GOT3 (cell line): ENCODE measurements around the gene ASPG.

ENCODE experiments used
- DNase-seq: peaks from one replicate; lab custom pipeline; 2025; ENCODE audit warnings: mixed read lengths; lab: John Stamatoyannopoulos, UW

ASPG gene

GRCh38 chr14:104085032-104085888 lies at the start of gene ASPG:
TSS of gene ASPG (plus strand) at chr14:104085700. CDS start at chr14:104085771, 71 bp downstream.
- DNase-seq = no peak

DNA sequence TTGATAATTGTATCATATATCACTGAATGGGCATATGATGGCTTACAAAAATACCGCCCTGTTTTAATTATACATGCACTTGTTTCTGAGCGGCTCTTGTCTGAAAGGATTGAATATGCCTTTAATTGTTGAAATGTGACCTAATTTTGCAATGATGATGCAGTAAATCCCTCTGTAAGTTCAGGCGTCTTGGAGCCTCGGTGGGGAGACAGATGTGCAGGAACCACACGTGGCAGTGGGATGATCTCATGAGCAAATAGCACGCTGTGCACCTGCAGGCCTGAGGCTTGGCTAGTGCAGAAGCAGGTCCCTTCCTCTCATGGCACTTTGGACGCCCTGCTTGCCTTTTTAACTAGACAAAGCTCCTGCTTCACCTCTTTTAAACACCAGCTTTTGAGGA lies 49.3 kb upstream of the ASPG start:
- DNase-seq = no peak

DNA sequence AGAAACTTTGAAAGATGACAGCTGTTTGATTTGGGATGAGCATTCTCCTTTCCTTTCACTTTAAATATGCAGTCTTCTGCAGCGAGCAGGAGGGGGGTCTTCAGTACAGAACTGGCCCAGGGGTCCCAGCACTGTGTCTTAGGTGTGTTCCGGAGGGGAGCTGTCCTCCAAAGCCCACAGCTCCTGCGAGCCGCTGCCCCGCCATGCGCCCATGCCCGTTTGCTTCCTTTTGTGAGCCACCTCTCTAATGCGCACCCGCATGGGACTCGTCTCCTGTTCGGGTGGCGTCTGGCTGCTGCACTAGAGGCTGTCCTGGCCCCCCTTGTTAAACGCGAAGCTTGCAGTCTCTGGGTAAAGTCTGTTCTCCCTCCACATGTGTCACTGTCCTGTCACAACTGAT lies 48.4 kb upstream of the ASPG start:
- no peak for DNase-seq

- no peak for DNase-seq
Observed at GRCh38 chr14:104037903-104038302, 47.6 kb upstream of the ASPG start.

DNA sequence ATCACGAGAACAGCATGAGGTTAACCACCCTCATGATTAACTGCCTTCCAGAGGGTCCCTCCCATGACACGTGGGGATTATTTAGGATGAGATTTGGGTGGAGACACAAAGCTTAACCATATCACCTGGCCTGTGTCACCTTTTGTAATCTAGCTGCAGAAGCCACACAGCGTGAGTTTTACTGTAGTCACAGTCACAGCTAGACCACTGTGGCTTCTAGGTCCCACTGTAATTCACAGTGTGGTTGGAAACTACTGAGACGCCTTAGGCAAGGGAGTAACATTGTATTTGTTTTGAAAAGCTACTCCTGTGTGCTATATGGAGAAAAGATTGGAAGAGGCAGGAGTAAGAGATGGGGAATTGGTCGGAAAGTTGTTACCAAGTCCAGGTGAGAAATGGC lies 46.3 kb upstream of the ASPG start:
- no peak for DNase-seq

- no peak for DNase-seq
Observed at GRCh38 chr14:104040539-104040938, 45.0 kb upstream of the ASPG start.

- no peak for DNase-seq
Observed at GRCh38 chr14:104041430-104042104, 43.9 kb upstream of the ASPG start.

DNA sequence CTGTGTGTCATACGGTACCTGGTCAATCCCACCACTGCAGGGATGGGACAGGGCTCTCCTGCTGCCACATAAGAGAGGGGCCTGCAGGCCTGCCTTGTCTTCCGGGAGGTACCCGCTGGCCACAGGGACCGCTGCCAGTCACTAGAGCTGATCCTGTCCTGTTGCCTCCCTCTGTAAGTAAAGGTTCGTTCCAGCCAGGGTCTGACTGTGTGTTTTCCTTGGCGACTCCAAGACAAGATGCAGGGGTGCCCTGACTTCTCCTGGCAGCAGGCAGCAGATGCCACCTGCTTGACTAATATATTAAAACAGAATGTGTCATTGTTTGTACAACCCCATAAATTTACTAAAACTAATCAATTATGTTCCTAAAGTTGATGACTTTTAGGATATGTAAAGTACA lies 41.5 kb upstream of the ASPG start:
- DNase-seq = no peak

GRCh38 chr14:104047761-104048160 lies 37.7 kb upstream of the ASPG start:
- DNase-seq = no peak

DNA sequence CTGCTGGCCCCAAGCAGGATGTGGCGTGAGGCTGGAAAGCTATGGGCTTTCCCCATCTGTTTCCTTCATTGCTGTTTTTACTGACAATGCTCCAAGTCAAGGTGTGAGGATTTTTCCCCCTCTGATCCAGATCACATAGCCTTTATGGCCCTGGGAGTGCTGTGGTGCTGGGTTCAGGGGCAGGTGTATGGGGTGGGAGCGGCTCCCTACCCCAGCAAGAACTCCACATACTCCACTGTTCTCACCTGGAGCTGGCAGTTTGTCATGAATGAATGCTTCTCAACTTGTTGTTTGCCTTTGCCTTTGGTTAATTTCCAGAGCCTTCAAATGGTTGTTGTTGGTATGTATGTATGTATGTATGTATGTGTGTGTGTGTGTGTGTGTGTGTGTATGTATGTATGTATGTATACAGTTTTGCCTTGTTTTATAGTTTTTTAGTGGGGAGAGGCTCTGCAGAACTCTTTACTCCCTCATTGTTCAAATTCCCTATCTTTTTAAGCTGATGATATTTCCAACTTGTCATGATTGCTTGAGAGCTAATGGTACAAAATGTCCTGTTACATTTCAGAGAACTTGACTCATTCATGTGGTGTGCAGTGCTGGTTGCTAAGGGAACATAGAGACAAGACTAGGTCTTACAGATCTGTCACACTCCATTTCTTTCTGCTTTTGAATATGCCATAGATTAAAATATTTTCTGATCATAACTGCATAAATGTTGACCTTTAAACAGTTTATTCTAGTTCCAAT lies 36.6 kb upstream of the ASPG start:
- DNase-seq = no peak

DNA sequence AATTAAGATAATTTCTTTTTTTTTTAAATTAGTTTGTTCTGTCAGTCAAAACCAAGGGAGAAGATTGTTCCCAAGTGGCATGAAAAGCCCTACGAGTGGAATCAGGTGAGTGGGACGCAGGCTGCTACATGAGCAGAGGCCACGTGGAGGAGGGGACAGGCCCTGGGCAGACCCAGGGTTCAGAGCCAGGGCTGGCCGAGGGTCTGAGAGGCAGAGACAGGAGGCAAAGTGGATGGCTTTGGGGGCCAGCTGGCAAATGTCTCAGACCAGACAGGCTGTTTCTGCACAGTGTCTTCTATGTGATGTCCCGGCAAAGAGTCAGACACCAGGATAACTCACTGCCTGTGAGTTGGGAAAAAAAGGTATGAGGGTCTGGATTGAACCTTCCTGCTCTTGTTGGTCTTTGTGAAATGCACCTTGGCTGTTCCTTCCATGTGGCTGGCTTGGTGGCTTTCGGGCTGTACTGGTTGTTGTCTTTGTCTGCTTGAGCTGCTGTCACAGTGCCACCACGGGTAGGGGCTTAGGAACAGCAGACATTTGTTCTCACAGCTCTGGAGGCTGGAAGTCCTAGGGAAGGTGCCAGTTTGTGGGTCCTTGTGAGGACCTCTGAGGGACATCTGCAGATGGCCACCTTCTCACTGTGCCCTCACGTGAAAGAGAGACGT lies 35.8 kb upstream of the ASPG start:
- DNase-seq = no peak

GRCh38 chr14:104051092-104051813 lies 34.2 kb upstream of the ASPG start:
- DNase-seq = no peak

GRCh38 chr14:104054222-104054905 lies 31.1 kb upstream of the ASPG start:
- no peak for DNase-seq

GRCh38 chr14:104062281-104062680 lies 23.2 kb upstream of the ASPG start:
- no peak for DNase-seq

- DNase-seq = no peak
Observed at GRCh38 chr14:104064003-104064402, 21.5 kb upstream of the ASPG start.

GRCh38 chr14:104066279-104066678 lies 19.2 kb upstream of the ASPG start:
- no peak for DNase-seq

DNA sequence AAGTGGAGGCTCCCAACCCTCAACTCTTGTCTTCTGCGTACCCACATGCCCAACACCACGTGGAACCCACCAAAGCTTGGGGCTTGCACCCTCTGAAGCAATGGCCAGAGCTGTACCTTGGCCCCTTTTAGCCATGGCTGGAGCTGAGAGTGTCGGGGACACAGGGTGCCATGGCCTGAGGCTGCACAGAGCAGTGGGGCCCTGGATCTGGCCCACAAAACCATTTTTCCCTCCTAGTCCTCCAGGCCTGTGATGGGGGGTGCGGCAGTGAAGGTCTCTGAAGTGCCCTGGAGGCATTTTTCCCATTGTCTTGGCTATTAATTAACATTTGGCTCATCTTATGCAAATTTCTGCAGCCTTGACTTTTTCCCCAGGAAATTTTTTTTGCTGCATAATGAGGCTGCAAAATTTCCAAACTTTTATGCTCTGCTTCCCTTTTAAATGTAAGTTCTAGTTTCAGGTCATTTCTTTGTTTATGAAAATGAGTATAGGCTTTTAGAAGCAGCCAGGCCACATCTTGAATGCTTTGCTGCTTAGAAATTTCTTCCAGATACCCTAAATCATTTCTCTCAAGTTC lies 18.7 kb upstream of the ASPG start:
- no peak for DNase-seq

GRCh38 chr14:104069541-104069940 lies 16.0 kb upstream of the ASPG start:
- no peak for DNase-seq

DNA sequence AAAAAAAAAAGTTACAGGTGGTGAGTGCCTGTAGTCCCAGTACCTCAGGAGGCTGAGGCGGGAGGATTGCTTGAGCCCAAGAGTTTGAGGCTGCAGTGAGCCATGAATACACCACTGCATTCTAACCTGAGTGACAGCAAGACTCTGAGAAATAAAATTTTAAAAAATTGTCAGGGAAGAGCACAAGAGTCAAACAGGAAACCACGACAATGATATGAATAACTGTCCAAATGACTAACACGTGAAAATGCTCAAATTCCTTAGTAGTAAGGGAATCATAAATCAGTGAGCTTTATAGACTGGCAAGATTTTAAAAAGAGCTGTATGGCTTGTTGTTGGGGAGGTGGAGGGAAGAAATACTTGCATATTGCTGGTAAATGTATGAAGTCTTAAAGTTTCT lies 12.9 kb upstream of the ASPG start:
- no peak for DNase-seq

- DNase-seq = no peak
Observed at GRCh38 chr14:104073764-104074163, 11.7 kb upstream of the ASPG start.
